Measurements from ENCODE around the gene RAX2. TPM values are rescaled to one million over a fixed set of nuclear protein-coding genes. Genes with fewer than 3 reads are reported as not detected.

The RAX2 gene
- total and polyA plus RNA-seq, 9 of the 15 experiments (the other 6 are each of a cell fraction or from before 2014, with no cell fraction given): not detected

GRCh38 chr19:3771906-3772455 is at the start of gene RAX2 (continued):
- no peak for TF ChIP-seq SMARCA5 (IDR thresholded peaks at IDR 0.05)

- DNase-seq (ENCODE audit: extremely low read depth in 1 of 4, low spot score in 3 of 4) (no peak), FAIRE-seq (no peak), ATAC-seq (no peak)
- Histone ChIP-seq H3K4me2 (ENCODE audit: insufficient read depth, low read length) (no peak overlapping the region), H3K79me2 (ENCODE audit: control insufficient read depth, insufficient read depth, low read length) (no peaks in the 10 kb centered on the region), H3K36me3 (ENCODE audit: control insufficient read depth, insufficient read depth, low read length) (no peaks in the 10 kb centered on the region), H4K20me1 (replicated peaks; ENCODE audit: control insufficient read depth, insufficient read depth, low read length) (no peaks in the 10 kb centered on the region), H3K9ac (ENCODE audit: insufficient read depth in 1 of 2, low read depth in 2 of 2, low read length in 2 of 2) (no peak overlapping the region), H3K9me1 (ENCODE audit: control insufficient read depth, insufficient read depth, low read length) (no peaks in the 10 kb centered on the region), H3K4me3 (no peak overlapping the region), H3K4me1 (replicated peaks in 1 of 2; ENCODE audit: control insufficient read depth in 2 of 2, insufficient read depth in 2 of 2, low read length in 2 of 2) (peaks cover 5 to 60% of the 10 kb centered on the region in 2 experiments; a peak in 4 of 5 replicates), H2AFZ (ENCODE audit: low read depth, low read length) (no peak overlapping the region; the same call in 1 of the 2 replicates), H3K27me3 (ENCODE audit: control insufficient read depth in 2 of 2, insufficient read depth in 2 of 2, low read length in 2 of 2) (no peaks in the 10 kb centered on the region), H3K9me3 (replicated peaks; ENCODE audit: control insufficient read depth, insufficient read depth, low read depth, low read length) (no peaks in the 10 kb centered on the region), H3K27ac (ENCODE audit: extremely low read depth, low read depth, low read length) (no peak overlapping the region)
- no peak for TF ChIP-seq NBN (IDR thresholded peaks at IDR 0.05; ENCODE audit: low read depth)
- TF ChIP-seq HNRNPL (IDR thresholded peaks at IDR 0.05; ENCODE audit: low read depth, low read length): peak; percentile 84
- 96% methylated on average over 15 of the region's 23 CpGs for WGBS (ENCODE audit: insufficient coverage, low coverage, missing lambda C conversion rate)
- intact Hi-C loops (cut with micrococcal nuclease): loop anchor here (5.0 kb wide), 1 partner anchor 99 kb away; no protein-coding TSS in a partner anchor
- ChIA-PET CTCF (ENCODE audit: low intra/inter-chr PET ratio) (interaction anchor here (0.6 kb wide), 1 partner anchor 1996 kb away, joined by 3 read pairs; no protein-coding TSS in a partner anchor), POLR2A (interaction anchor here (0.6 to 1.1 kb wide), 2 partner anchors 9 to 635 kb away, joined by 3 to 4 read pairs; partner anchors contain the start of gene NCLN)
- no TSS peak for BruUV-seq (replicated peaks)
- in situ Hi-C loops (cut with MboI): no loop called here
Measured at GRCh38 chr19:3821156-3821555, 49.1 kb upstream of the RAX2 start.

GRCh38 chr19:3819989-3820388 is 48.0 kb upstream of the RAX2 start:
- CTCF ChIA-PET (ENCODE audit: low intra/inter-chr PET ratio): interaction anchor here (0.8 kb wide), 1 partner anchor 869 kb away, joined by 4 read pairs; no protein-coding TSS in a partner anchor
- no TSS peak for BruUV-seq (replicated peaks)
- Histone ChIP-seq H3K4me3 (no peak overlapping the region), H3K27ac (ENCODE audit: extremely low read depth, low read depth, low read length) (no peak overlapping the region), H3K4me2 (ENCODE audit: insufficient read depth, low read length) (no peak overlapping the region), H3K4me1 (replicated peaks in 1 of 2; ENCODE audit: control insufficient read depth in 2 of 2, insufficient read depth in 2 of 2, low read length in 2 of 2) (peaks cover 5 to 48% of the 10 kb centered on the region in 2 experiments; a peak in 4 of 5 replicates), H4K20me1 (replicated peaks; ENCODE audit: control insufficient read depth, insufficient read depth, low read length) (no peaks in the 10 kb centered on the region), H3K9me3 (replicated peaks; ENCODE audit: control insufficient read depth, insufficient read depth, low read depth, low read length) (no peaks in the 10 kb centered on the region), H3K9ac (ENCODE audit: insufficient read depth in 1 of 2, low read depth in 2 of 2, low read length in 2 of 2) (no peak overlapping the region), H3K9me1 (ENCODE audit: control insufficient read depth, insufficient read depth, low read length) (no peaks in the 10 kb centered on the region), H2AFZ (ENCODE audit: low read depth, low read length) (no peak overlapping the region), H3K27me3 (ENCODE audit: control insufficient read depth in 2 of 2, insufficient read depth in 2 of 2, low read length in 2 of 2) (no peaks in the 10 kb centered on the region), H3K36me3 (ENCODE audit: control insufficient read depth, insufficient read depth, low read length) (no peaks in the 10 kb centered on the region), H3K79me2 (ENCODE audit: control insufficient read depth, insufficient read depth, low read length) (no peaks in the 10 kb centered on the region)
- FAIRE-seq (no peak), DNase-seq (ENCODE audit: extremely low read depth in 1 of 4, low spot score in 3 of 4) (no peak), ATAC-seq (no peak)
- TF ChIP-seq ATF2 (CRISPR knock-in tag; IDR thresholded peaks at IDR 0.05): no peak
- 0 out of 2 replicates have a peak, but pooled peaks have one; percentile 42 for TF ChIP-seq ZBTB33 (CRISPR knock-in tag; IDR thresholded peaks at IDR 0.05)
- TF ChIP-seq ZNF696 (CRISPR knock-in tag; conservative IDR thresholded peaks at IDR 0.05): no peak
- TF ChIP-seq L3MBTL2 (IDR thresholded peaks at IDR 0.05): no peak
- no peak for TF ChIP-seq ZNF436 (CRISPR knock-in tag; IDR thresholded peaks at IDR 0.05)
- TF ChIP-seq ZNF444 (CRISPR knock-in tag; IDR thresholded peaks at IDR 0.05): no peak
- 63% methylated on average over 5 of the region's 19 CpGs for WGBS (ENCODE audit: insufficient coverage, low coverage, missing lambda C conversion rate)
- intact Hi-C loops (cut with micrococcal nuclease): loop anchor here (5.0 kb wide), 1 partner anchor 98 kb away; no protein-coding TSS in a partner anchor
- in situ Hi-C loops (cut with MboI): no loop called here
- POLR2A ChIA-PET: no interaction called here

Data from K562 (cell line).